Trophoblast cell (in vitro differentiated cells and primary cell): Measurements from ENCODE around the gene GOLGA6L1. TPM values are rescaled to one million over a fixed set of nuclear protein-coding genes. Genes with fewer than 3 reads are reported as not detected.
"Not testable (repeated sequence)": the region's sequence is repeated elsewhere in the genome, so short reads cannot be mapped to it uniquely, and the experiment has no call there.

ENCODE experiments used
- DNase-seq, 2 donors: peaks; one replicate each; pipeline ENCODE4 v3.0.0-alpha.2; 2016
- H2AFZ ChIP-seq: 2 replicates; pipeline ENCODE4 v1.6.1; 2013; ENCODE audit warnings: low read length, moderate library complexity, mild to moderate bottlenecking; ENCODE audit not compliant: insufficient read depth, poor library complexity
- H2AK5ac ChIP-seq: 2 replicates; pipeline ENCODE4 v1.6.1; 2013; ENCODE audit warnings: mild to moderate bottlenecking, low read length
- H2BK120ac ChIP-seq: 2 replicates; pipeline ENCODE4 v1.6.1; 2013; ENCODE audit warnings: low read length, mild to moderate bottlenecking, moderate library complexity; ENCODE audit not compliant: insufficient read depth, poor library complexity
- H2BK12ac ChIP-seq: 2 replicates; pipeline ENCODE4 v1.6.1; 2013; ENCODE audit warnings: mild to moderate bottlenecking, low read length, moderate library complexity
- H2BK5ac ChIP-seq: 2 replicates; pipeline ENCODE4 v1.6.1; 2013; ENCODE audit warnings: low read length, low read depth, moderate library complexity, mild to moderate bottlenecking; ENCODE audit not compliant: poor library complexity
- H3K14ac ChIP-seq: 2 replicates; pipeline ENCODE4 v1.6.1; 2013; ENCODE audit warnings: mild to moderate bottlenecking, low read length
- H3K18ac ChIP-seq: 2 replicates; pipeline ENCODE4 v1.6.1; 2013; ENCODE audit warnings: mild to moderate bottlenecking, low read length
- H3K23ac ChIP-seq: 2 replicates; pipeline ENCODE4 v1.6.1; 2013; ENCODE audit warnings: low read length
- H3K27ac ChIP-seq: 2 replicates; pipeline ENCODE4 v1.5.1; 2013; ENCODE audit warnings: low read depth, mild to moderate bottlenecking, inconsistent platforms, low read length, moderate library complexity
- H3K27me3 ChIP-seq: 2 replicates; pipeline ENCODE4 v1.6.1; 2013; ENCODE audit warnings: inconsistent platforms, mild to moderate bottlenecking, low read length, moderate library complexity; ENCODE audit not compliant: insufficient read depth
- H3K36me3 ChIP-seq, 2 experiments: 1 replicate in 1 of 2; 2 replicates in 1 of 2; pipeline ENCODE4 v1.6.1; 2013; ENCODE audit warnings: low read length in 2 of 2, mild to moderate bottlenecking in 2 of 2, moderate library complexity in 1 of 2; ENCODE audit not compliant: insufficient read depth in 2 of 2, control insufficient read depth in 1 of 2
- H3K4ac ChIP-seq: 2 replicates; pipeline ENCODE4 v1.6.1; 2013; ENCODE audit warnings: low read depth, mild to moderate bottlenecking, low read length, moderate library complexity
- H3K4me1 ChIP-seq, 2 experiments: 1 replicate in 1 of 2; 2 replicates in 1 of 2; pipeline ENCODE4 v1.6.1; 2013; ENCODE audit warnings: low read length in 2 of 2, mild to moderate bottlenecking in 2 of 2, moderate library complexity in 1 of 2; ENCODE audit not compliant: insufficient read depth in 2 of 2, control insufficient read depth in 1 of 2
- H3K4me2 ChIP-seq: 2 replicates; pipeline ENCODE4 v1.6.1; 2013; ENCODE audit warnings: inconsistent platforms, mild to moderate bottlenecking, low read length, moderate library complexity
- H3K4me3 ChIP-seq: 2 replicates; pipeline ENCODE4 v1.5.1; 2013; ENCODE audit warnings: mild to moderate bottlenecking, low read depth, low read length, inconsistent platforms
- H3K79me1 ChIP-seq: one replicate; pipeline ENCODE4 v1.6.1; 2013; ENCODE audit warnings: low read length
- H3K79me2 ChIP-seq: 2 replicates; pipeline ENCODE4 v1.6.1; 2013; ENCODE audit warnings: low read length, mild to moderate bottlenecking; ENCODE audit not compliant: control insufficient read depth, insufficient read depth, poor library complexity
- H3K9ac ChIP-seq: 2 replicates; pipeline ENCODE4 v1.6.1; 2013; ENCODE audit warnings: mild to moderate bottlenecking, low read length
- H3K9me3 ChIP-seq: 2 replicates; pipeline ENCODE4 v1.6.1; 2013; ENCODE audit warnings: low read depth, mild to moderate bottlenecking, control low read depth, inconsistent platforms, low read length; ENCODE audit not compliant: insufficient read depth
- H4K12ac ChIP-seq: 2 replicates; pipeline ENCODE4 v1.6.1; 2013; ENCODE audit warnings: low read depth, mild to moderate bottlenecking, low read length, moderate library complexity
- H4K8ac ChIP-seq: 2 replicates; pipeline ENCODE4 v1.6.1; 2013; ENCODE audit warnings: low read depth, mild to moderate bottlenecking, low read length, moderate library complexity
- H4K91ac ChIP-seq: one replicate; pipeline ENCODE4 v1.6.1; 2013; ENCODE audit warnings: low read depth, mild to moderate bottlenecking, low read length, moderate library complexity
- WGBS: extraction: QIAGEN DNeasy Blood & Tissue Kit; methylation state at CpG from one replicate; pipeline ENCODE4 v1.1.7; 2013; ENCODE audit warnings: missing lambda C conversion rate; ENCODE audit not compliant: insufficient read length, insufficient coverage; ENCODE audit errors: extremely low coverage; 5-methylcytosine and 5-hydroxymethylcytosine counted together
- polyA plus RNA-seq: library from polyadenylated mRNA; stranded (reverse); fragments of 200-250 nt; gene quantifications from 2 replicates; pipeline ENCODE4 v1.2.3, GENCODE V29; 2013

Gene GOLGA6L1
- polyA plus RNA-seq, result not detected in 2 replicates

- no CpG with 5 or more reads among the region's 7 CpGs for WGBS
These were observed at the start of gene GOLGA6L1 for GRCh38 chr15:23136722-23137121. GOLGA6L1 (minus strand) TSS chr15:23136822; CDS start chr15:23136731, 91 bp downstream.

GRCh38 chr15:23181201-23181600 lies 44.6 kb upstream of the GOLGA6L1 start:
- H3K36me3 ChIP-seq, H2BK12ac ChIP-seq, H2BK5ac ChIP-seq, DNase-seq, H2AFZ ChIP-seq, H3K27me3 ChIP-seq, H3K9me3 ChIP-seq, H4K12ac ChIP-seq, H4K8ac ChIP-seq, H3K4me1 ChIP-seq, H2BK120ac ChIP-seq, H3K4ac ChIP-seq, H3K23ac ChIP-seq, H3K14ac ChIP-seq, H3K4me3 ChIP-seq, H3K79me2 ChIP-seq, H3K4me2 ChIP-seq, H3K18ac ChIP-seq, H2AK5ac ChIP-seq, H3K9ac ChIP-seq, H3K27ac ChIP-seq, H4K91ac ChIP-seq, H3K79me1 ChIP-seq: not testable (repeated sequence)
- WGBS, result no CpG with 5 or more reads among the region's 11 CpGs

More at GRCh38 chr15:23136722-23137121, at the start of gene GOLGA6L1:
- H3K9me3 ChIP-seq, H2AK5ac ChIP-seq, H2BK5ac ChIP-seq, DNase-seq, H3K4me2 ChIP-seq, H3K4me3 ChIP-seq, H3K23ac ChIP-seq, H3K14ac ChIP-seq, H2BK120ac ChIP-seq, H4K91ac ChIP-seq, H3K4me1 ChIP-seq, H3K27me3 ChIP-seq, H2BK12ac ChIP-seq, H3K9ac ChIP-seq, H3K79me2 ChIP-seq, H3K36me3 ChIP-seq, H3K27ac ChIP-seq, H3K79me1 ChIP-seq, H4K8ac ChIP-seq, H3K18ac ChIP-seq, H3K4ac ChIP-seq, H4K12ac ChIP-seq, H2AFZ ChIP-seq: not testable (repeated sequence)

GRCh38 chr15:23180547-23180927 lies 43.9 kb upstream of the GOLGA6L1 start:
- H3K36me3 ChIP-seq, H4K91ac ChIP-seq, H2BK120ac ChIP-seq, H3K27me3 ChIP-seq, DNase-seq, H2AK5ac ChIP-seq, H3K18ac ChIP-seq, H3K27ac ChIP-seq, H3K9me3 ChIP-seq, H3K79me2 ChIP-seq, H2BK5ac ChIP-seq, H2BK12ac ChIP-seq, H3K14ac ChIP-seq, H2AFZ ChIP-seq, H3K4me3 ChIP-seq, H3K4me2 ChIP-seq, H3K79me1 ChIP-seq, H3K4ac ChIP-seq, H4K12ac ChIP-seq, H3K9ac ChIP-seq, H3K4me1 ChIP-seq, H3K23ac ChIP-seq, H4K8ac ChIP-seq: not testable (repeated sequence)
- no CpG with 5 or more reads among the region's 16 CpGs for WGBS

GRCh38 chr15:23179768-23180546 lies 43.3 kb upstream of the GOLGA6L1 start:
- DNase-seq, H2BK12ac ChIP-seq, H4K12ac ChIP-seq, H2AK5ac ChIP-seq, H2AFZ ChIP-seq, H3K27ac ChIP-seq, H3K4me3 ChIP-seq, H2BK120ac ChIP-seq, H3K36me3 ChIP-seq, H3K18ac ChIP-seq, H3K79me2 ChIP-seq, H3K27me3 ChIP-seq, H3K9ac ChIP-seq, H4K91ac ChIP-seq, H3K14ac ChIP-seq, H3K23ac ChIP-seq, H3K79me1 ChIP-seq, H3K4ac ChIP-seq, H2BK5ac ChIP-seq, H4K8ac ChIP-seq, H3K4me1 ChIP-seq, H3K9me3 ChIP-seq: not testable (repeated sequence)
- H3K4me2 ChIP-seq, result peak overlapping the region; percentile 37
- WGBS, result no CpG with 5 or more reads among the region's 67 CpGs
